ENCODE results near the gene NFRKB.

The NFRKB gene

DNA sequence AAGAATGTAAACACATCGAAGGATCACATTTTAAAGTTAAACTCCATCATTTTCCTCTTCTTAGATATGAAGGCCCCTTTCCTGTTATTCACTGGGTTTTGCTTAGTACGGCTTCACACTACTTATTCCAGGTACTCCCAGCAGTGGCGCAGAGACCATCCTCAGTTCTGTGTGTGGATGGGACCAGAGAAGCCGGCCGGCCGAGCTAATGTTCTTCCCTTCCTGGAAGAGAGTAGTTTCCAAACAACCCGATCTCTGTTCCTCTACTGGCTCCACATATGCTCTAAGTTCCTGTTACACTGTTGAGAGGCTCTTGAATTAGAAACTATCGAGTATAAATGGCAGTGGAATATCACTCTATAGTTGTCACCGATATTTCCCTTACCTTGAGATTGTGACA, 684 bp upstream of the NFRKB start:
- no peak for DNase-seq (ENCODE audit: low read depth)
- H3K4me3 ChIP-seq (replicated peaks; ENCODE audit: low read depth, low read length), result peak overlapping the region; percentile 83
- TF ChIP-seq, protein P1, sequence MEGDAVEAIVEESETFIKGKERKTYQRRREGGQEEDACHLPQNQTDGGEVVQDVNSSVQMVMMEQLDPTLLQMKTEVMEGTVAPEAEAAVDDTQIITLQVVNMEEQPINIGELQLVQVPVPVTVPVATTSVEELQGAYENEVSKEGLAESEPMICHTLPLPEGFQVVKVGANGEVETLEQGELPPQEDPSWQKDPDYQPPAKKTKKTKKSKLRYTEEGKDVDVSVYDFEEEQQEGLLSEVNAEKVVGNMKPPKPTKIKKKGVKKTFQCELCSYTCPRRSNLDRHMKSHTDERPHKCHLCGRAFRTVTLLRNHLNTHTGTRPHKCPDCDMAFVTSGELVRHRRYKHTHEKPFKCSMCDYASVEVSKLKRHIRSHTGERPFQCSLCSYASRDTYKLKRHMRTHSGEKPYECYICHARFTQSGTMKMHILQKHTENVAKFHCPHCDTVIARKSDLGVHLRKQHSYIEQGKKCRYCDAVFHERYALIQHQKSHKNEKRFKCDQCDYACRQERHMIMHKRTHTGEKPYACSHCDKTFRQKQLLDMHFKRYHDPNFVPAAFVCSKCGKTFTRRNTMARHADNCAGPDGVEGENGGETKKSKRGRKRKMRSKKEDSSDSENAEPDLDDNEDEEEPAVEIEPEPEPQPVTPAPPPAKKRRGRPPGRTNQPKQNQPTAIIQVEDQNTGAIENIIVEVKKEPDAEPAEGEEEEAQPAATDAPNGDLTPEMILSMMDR (IDR thresholded peaks at IDR 0.05; ENCODE audit: low read length, missing control alignments), result no peak

DNA sequence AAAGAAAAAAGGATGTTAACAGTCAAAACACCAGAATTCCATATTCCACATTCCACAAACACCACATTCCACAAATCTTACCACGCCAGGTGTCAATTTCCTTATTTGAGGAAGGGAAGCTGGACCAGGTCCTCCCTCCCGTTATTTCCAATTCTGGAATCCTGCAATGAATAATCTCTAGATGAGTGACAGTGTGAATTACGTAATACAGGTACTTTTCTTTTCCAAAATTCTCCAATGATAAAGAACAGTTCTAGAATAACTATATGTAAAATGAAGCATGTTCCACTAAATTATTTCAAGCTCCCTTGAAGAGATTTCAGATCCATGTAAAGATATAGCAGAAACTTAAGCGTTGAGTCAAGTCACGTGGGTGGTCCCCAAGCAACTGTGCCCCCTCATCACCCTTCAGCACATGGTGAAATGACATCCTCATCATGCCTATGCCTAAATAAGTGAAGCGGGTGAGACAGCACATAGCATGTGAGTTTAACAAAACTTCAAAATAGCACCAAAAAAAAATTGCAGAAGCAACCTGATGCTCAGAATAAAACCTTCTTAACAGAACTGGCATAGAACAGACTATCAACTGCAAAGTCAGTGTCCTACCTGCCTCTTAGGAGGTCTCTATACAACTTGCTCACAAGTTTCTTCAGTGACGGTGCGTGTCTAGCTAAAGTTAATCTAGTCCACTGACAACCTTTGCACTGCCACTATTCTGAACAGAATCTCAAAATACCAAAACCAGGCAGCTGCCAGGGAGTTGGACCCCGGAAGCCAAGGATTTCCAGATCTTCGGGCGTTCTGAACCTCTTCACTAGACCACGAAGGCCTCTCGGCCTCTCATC, 876 bp downstream of the NFRKB start:
- DNase-seq (ENCODE audit: low read depth), result no peak
- TF ChIP-seq, protein P1 (IDR thresholded peaks at IDR 0.05; ENCODE audit: low read length, missing control alignments), result no peak
- peak overlapping the region; percentile 83 for H3K4me3 ChIP-seq (replicated peaks; ENCODE audit: low read depth, low read length)

DNA sequence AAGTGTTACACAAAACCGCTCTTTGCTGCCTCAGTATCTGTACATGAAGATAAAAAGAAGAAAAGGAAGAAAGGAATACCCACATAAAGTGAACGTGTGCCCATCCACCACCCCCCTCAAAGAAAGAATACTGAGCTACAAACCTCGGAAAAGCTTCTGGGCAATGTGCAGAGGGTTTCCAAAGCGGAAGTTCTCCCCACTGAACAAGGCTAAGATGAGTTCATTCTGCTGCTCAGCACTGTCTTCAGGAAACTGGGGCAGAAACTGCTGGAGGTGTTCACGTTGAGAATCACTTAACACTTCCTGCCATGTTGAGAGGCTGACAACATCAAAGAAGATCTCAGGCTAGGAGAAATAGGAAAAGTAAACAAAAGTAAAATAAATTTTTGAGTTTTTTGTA, 6.9 kb downstream of the NFRKB start:
- no peak for DNase-seq (ENCODE audit: low read depth)
- TF ChIP-seq, protein P1 (IDR thresholded peaks at IDR 0.05; ENCODE audit: low read length, missing control alignments), result no peak

DNA sequence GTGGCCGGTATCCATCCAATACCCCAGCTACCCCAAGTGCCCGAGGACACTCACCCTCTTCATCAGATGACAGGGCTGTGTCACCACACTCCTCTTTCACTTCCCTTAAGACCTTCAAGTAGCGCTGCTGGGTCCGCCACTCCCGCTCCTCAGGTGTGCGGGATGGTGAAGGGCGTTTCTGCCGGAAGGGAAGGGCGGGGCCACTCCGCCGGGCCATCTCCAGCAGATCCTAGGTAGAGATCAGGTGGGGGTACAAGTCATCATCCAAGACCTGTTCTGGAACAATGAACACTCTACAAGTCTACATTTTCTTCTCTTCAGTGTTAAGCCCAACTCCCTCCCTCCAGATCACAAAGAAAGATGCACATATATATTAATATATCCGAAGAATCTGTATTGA, 10.0 kb downstream of the NFRKB start:
- H3K4me3 ChIP-seq (replicated peaks; ENCODE audit: low read depth, low read length), result no peak overlapping the region
- TF ChIP-seq, protein P1 (IDR thresholded peaks at IDR 0.05; ENCODE audit: low read length, missing control alignments), result no peak
- no peak for DNase-seq (ENCODE audit: low read depth)

More for the DNA sequence above, 6.9 kb downstream of the NFRKB start:
- H3K4me3 ChIP-seq (replicated peaks; ENCODE audit: low read depth, low read length), result no peak overlapping the region

DNA sequence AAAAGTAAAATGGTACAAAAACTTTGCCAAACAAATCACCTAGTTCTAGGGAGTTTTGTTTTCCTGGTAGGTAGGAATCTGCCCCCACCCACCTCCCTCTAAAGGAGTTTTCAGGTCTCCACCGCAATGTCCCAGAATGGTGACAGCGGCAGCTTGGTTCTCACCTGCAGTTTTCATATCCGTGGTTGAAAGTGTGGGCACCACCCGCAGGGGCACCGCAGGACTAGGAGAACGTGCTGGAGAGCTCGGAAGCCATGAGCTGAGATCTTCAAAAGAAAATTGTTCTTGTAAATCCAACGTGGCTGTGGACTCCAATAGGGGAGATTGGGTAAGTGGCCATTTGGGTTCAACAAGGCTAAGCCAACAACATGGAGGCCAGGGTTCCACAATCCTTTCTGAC, 10.8 kb downstream of the NFRKB start:
- H3K4me3 ChIP-seq (replicated peaks; ENCODE audit: low read depth, low read length), result no peak overlapping the region
- TF ChIP-seq, protein P1 (IDR thresholded peaks at IDR 0.05; ENCODE audit: low read length, missing control alignments), result no peak
- no peak for DNase-seq (ENCODE audit: low read depth)

DNA sequence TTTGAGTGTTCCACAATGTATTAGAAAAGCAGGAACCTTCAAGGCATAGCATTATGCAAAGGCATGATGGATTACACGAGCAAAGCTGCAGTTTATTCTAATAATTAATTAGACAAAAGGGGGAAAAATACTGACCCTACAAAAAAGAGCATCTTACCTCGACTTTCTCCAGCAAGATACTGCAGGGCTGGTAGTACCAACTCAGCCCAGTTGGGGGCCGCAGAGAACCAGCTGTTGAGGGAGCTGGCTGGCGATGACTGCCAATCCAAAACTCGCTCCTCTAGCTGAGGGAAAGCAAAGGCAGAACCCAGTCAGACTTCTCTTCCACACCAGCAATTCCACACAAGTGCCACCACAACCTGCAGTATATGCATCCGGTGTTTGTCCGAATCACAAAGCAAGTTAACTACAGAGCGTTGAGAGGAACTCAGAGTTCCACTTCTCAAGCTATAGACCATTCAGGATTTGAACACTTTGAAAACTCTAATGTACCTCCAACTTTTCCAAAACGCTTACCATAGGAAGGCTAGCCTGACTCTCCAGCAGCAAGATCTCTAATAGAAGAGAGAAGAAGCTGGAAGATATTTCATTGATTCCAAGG, 13.7 kb downstream of the NFRKB start:
- no peak overlapping the region for H3K4me3 ChIP-seq (replicated peaks; ENCODE audit: low read depth, low read length)
- TF ChIP-seq, protein P1 (IDR thresholded peaks at IDR 0.05; ENCODE audit: low read length, missing control alignments), result peak; percentile 65
- DNase-seq (ENCODE audit: low read depth), result peak; percentile 40

Measured in fibroblast of pulmonary artery (primary cell).